Activated CD8-positive, alpha-beta memory T cell treated with anti-CD3 and anti-CD28 coated beads, Interleukin-2, amount 50 U/mL, for 48 hours (primary cell): Measurements from ENCODE around the gene ILDR2.
A peak's percentile ranks its signal among the peaks of the same experiment; 100 is the strongest.

ENCODE experiments used
- DNase-seq: peaks from one replicate; pipeline ENCODE4 v3.0.0-alpha.2; 2020

The ILDR2 gene

DNA sequence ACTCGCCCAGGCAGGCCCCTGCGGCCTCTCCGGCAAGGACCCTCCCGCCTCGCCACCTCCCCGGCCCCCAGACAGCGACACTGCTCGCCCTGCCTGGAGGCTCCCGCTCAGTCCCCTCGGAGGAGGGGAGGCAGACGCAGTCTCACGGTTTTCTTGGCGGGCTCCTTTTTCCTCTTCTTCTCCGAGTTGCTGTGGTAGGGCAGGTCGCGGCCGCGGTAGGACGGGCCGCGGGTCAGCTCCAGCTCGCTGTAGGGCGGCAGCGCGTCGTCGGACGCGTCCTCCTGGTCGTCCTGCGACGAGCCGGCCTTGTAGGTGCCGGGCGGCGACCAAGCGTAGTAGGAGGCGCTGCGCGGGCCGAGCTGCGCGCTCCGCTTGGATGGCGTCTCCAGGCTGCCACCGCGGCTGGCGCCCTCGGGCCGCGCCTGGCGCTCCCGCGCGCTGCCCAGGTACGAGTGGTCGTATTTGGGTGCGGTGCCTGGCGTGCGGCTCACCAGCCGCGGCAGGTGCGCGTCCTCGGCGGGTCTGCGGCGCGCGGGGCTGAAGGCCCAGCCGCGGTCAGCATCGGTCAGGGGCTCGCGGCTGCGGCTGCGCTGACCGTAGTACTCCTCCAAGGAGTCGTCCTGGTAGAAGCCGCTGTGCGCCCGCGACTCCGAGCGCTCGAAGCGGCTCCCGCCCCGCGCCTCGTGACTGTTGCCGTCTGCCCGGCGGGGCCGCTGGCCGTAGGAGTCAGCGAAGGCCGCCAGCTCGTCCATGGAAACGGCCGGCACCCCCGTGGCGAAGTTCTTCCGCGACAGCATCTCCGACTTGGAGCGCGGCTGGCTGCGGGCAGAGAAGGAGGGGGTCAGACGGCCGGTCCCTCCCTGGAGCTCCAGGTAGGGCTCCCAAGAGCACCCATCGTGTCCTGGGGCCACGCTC is 54.5 kb downstream of the ILDR2 start:
- peak; percentile 54 for DNase-seq

DNA sequence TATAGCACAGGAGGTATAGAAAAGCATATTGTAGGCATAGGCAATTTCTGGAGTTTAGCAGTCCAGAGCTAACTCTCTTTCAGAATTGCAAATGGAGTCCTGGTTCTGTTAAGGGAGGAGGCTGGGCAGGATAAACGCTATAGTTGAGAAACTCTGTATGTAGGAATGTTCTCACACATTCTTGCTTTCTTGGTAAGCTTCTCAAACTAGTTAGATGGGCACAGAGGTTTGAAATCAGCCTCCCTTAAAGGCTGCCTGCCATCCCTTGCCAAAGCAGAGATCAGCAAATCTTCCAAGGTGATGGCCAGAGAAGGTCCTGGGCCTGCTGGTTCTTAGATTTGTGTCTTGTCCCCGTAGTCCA is 56.4 kb downstream of the ILDR2 start:
- DNase-seq: no peak

DNA sequence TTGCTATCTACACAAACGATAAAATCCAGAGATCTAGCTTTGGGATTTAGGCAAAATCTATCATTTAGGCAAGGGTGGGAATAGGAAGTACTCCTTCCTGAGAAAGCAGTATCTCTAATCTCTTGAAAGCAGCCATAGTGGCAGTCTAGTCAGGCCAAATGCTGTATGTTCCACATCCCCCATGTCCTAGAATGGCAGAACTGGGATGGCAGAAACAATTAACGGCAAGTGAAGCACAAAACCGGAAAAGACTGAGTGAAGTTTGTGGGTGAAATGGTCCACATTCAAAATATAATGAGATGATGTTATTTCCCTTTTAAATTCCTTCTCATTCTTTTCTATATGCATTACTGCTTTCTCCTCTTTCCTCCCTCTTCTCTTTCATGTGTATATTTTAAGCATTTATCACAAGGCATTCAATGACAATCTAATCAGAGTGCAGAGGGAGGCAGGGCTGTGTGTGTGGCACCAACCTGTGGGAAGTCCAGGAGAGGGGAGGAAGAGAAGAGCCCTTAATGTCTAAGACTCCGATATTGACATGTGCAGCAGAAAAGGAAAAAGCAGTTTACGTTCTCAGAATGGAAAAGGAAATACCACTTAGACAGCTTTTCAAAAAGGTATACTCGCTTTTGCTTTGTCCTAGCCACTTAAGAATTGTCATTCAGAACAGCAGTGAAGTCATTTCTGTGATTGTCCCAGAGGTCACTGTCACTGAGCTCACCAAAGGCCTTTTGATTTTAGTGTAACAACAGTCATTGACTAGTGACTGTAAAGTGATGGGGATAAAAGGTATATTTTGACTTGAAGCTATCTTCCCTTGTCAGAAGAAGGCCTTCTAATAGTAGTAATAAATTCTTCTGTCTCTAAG is 57.0 kb downstream of the ILDR2 start:
- no peak for DNase-seq

DNA sequence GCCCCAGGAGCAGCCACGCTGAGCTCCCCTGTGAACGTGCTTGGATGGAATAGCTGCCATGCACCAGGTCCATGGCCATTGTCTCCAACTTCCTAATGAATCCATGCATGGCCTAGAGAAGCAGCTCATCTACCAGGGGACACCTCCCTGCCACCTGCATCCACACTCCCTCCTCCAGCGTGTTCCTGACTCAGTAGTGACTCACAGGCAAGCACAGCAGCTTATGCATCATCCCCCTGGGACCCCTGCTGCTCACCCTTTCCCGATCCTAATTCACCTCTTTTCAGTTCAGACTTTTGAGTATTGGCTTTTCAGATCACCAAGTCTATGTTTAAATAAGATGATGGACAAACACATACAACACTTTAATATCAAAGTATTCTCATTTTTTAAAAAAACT is 59.4 kb downstream of the ILDR2 start:
- no peak for DNase-seq

DNA sequence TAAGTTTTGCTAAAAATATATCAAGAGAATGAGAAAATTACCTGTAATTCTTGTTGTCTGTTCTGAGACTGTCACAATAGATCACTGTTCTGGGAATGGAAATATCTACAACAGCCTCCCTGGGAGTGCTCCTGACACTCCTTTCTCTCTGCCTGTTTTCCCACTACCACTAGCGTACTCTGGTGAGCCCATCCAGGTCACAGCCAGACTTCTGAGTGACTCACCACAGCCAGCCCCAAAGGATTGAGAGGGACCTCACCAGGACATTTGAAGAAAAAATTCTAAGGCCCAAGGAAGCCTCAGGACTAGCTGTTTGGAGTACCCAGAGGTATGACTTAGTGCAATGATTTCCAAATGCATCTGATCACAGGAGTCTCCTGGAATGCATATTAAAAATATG is 60.3 kb downstream of the ILDR2 start:
- DNase-seq: no peak

DNA sequence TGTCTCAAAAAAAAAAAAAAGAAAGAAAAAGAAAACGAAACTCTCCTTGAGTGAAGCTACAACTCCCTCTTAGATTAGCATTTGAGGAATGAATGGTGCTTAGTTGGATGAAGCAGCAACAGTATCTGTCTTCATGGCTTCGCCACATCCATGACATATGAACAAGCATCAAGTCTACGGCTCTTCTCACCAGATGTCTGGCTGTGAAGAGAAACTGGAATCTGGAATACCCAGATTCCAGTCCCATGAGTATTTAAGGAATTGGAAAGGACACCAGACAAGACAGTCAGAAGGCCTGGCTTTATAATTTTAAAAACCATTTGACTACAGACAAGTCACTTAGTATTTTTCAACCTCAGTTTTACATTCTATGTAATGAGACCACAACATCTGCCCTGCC is 61.2 kb downstream of the ILDR2 start:
- DNase-seq: no peak

DNA sequence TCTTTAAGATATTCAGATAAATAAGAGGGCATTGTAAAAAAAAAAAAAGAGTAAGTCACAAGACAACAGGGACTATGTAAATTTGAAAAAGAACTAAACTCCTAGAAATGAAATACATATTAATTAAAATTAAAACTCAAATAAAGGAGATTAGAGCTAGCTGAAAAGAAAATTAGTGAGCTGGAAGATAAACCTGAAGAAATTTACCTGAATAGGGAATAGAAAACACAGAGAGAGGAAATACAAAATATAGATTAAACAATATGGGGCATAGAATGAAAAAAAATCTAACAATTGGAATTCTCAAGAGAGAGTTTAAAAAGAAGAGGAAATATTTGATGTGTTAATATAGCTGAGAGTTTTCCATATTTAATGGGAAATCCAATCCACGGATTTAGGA is 63.7 kb downstream of the ILDR2 start:
- no peak for DNase-seq

DNA sequence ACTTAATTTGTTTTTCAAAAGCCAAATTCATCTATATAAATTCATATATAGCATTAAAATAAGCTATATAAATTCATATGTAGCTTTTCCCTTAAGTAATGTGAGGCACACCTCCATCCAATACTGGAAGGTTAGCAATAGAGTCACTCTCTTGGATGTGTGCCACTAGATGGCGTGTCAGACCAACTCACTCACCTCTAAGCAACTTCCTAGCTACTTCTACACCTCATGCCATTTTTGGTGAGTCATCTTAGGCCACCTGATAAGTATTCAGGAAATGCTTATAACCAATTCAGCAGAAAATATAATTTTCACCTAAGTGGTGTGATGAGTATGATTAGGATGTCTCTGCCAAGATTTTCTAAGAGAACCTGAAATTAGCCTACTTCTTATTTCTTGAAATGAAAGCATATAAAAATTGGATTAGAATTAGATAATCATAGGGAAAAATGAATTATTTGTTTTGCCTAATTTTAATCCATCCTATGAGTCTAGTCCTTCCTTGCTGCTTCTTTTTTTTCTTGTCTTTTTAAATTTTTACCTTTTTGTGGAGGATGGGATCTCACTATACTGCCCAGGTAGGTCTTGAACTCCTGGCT is 64.8 kb downstream of the ILDR2 start:
- peak; percentile 63 for DNase-seq

DNA sequence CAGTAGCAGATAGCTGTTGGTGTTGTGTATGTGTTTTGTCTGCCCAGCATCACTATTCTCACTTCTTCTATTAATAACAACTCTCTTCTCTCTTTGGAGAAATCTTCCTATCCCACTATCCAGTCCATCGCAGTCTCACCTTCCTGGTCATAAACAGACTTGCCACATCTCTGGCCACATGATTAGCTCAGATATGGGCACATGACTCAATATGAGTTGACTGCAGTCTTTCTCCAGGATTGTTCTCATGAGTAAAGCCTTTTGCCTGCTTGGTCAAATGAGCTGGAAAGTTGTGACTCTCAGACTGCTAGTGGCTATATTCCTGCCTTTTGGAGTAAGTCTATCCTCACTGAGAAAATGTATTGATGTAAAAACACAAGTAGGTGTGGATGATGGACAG is 66.4 kb downstream of the ILDR2 start:
- no peak for DNase-seq

DNA sequence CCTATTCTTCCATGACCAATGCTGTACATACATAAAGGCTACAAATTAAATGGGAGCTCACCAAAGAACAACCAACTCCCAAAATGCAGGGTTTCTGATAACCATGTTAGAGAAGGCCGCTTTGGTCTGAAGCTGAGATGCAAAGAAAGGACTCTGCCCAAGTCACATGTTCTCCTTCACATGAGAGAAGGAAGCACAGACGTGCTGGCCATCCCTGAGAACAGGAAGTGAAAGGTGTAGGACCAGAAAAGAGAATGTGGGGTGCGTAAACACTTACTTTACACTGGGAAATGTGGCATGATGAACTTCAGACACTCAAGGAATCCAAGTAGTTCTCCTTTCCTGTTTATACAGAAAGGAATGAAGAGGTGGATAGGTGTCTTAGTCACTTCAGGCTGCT is 67.6 kb downstream of the ILDR2 start:
- no peak for DNase-seq

DNA sequence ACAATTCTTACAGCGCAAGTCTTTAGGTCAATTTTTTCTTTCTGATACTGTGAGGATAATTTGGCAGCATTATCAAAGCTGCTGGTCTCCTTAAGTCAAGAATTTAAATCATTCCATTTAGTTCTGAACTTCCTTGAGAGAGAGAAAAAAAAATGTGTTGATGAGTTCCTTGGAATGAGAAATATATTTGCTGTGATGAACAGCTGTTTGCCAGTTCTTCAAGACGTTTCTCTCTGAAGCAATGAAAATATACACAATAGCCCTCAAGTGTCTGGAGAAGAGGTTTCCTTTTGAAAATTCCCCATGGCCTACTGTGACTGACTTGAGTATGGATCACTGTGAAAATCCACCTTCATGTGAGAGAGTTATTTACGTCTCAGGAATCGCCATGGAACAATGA is 68.3 kb downstream of the ILDR2 start:
- no peak for DNase-seq

DNA sequence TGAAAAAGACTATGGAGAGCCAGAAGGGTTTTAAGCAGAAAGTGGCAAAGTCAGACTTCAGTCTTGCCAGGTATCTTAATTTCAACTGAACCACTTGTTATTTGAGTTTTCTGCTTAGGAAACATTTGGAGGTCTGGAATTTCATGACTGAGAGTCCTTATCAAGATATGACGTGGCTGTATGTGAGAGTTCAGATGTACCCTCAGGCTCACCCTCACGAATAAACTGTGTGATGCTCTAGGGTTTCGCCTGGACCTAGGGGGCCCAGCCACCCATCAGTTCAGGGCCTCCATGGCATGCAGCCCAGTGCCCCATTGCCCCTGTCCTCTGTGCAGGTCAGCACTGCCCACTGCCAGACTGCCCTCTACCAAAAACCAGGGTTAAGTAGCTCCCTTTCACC is 68.7 kb downstream of the ILDR2 start:
- DNase-seq: no peak

DNA sequence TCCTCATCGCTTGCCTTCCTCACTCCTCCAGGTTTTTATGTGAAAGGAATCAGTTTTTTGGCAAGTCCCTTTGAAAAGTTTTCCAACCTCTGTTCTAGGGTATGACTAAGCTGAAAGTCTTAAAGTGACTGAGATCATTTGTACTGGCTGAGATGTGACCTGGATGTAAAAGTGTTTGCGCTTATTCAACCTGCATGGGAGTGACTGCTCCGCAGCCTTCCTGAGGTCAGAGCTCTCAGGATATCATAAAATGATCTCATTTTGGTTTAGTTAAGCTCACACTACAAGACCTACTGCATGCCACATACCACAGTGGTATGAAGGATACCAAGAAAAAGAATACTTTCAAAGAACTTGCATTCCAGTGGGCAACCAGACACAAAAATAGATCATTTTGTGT is 69.4 kb downstream of the ILDR2 start:
- no peak for DNase-seq

DNA sequence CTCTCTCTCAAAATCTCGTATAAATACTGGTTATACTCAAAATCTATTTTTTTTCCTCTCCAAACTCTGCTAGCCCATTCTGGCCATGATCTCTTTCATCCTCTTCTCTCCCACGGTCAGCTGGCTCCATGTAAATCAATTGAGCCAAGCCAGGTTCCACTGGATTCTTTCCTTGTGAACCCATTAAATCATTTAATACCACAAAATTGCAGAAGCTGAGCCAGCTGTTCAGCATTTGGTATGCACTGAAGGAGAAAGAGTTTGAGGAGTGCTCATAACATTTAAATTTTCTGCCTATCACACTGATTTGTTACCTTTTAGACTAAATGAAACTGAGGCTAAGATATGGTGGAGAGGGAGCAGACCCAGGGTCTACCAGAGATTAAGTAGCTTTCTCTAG is 70.2 kb downstream of the ILDR2 start:
- no peak for DNase-seq

DNA sequence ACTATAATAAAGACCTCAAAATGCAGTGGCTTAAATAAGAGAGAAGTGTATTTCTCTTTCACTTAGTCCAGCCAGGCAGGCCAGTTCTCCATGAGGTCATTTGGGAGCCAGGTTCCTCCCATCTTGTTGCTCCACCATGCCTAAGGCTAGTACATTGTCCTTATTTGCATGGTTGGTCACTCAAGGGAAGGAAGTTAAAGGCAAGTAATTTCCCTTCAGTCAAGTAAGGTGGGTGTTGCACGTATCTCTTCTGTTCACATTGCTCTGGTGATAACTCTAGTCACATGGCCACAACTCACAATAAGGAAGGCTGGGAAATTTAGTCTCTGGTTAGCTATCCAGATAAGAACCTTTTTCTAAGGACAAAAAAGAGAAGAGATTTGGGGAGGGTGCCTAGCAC is 72.1 kb downstream of the ILDR2 start:
- DNase-seq: no peak

DNA sequence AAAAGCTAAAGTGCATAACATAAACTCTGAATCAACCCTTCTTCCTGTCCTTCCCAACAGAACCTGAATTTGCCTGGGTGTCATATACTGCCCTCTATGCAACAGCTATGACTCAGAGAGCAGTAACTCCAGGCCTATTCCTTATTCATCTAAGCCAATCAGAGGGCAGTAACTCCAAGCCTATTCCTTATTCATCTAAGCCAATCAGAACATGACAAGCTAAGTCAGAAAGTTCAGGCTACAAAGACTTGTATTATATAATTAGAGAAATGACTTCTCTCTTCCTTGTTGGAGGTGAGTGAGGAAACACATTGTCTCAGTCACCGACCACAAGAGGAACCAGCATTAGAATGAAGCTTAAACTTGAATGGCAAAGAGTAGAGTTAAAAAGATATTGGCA is 73.1 kb downstream of the ILDR2 start:
- DNase-seq: no peak

DNA sequence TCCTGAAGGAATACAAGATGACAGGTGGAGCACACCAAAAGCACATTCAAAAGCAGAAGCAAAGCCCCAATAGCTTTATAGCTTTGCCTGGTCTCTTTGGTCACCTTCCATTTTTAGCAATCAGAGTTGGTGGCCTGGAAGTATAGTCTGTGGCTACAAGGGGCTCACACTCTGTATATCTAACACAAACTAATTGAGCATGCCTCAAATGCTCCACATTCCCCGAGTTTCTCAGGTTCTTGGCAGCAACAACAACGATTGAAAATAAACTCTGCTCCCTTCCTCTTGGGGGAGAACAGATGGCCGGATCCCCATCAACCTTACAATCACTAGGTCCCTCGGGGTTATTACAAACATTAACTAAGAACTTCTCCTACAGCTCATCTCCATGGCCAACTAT is 74.4 kb downstream of the ILDR2 start:
- DNase-seq: no peak

DNA sequence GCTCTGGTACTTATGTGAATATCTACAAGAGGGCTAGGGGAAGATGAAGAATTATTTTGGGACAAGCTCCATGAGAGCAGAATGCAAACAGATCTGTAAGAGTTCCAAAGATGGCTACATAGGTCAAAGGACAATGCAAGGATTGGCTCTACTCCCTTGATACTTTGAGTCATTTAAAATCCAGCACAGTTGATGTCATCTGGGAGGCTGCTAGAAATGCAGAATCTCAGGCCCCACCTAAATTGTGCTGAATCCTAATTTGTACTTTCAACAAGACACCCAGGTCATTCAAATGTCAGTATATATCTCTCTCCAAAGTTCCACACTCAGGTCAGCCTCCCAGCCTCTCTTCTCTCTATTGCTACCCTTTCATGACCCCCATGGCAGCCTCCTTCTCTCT is 75.6 kb downstream of the ILDR2 start:
- no peak for DNase-seq

DNA sequence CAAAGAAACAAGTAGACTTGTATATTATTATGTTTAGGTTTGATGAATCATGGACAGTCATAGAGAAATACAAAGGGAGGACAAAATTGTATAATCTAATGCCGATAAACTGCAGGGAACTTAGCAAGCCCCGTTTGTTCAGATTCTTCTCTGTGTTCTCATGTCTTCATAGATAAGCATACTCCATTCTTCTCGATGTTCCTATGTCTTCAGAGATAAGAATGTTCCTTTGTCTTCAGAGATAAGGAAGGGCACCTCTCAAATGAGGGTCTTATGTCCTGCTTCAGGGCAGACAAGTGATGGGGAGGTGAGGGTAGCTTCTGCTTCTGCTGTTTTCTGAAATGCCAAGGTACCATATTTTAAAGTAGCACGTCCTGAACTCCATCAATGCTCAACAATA is 79.6 kb downstream of the ILDR2 start:
- DNase-seq: no peak

DNA sequence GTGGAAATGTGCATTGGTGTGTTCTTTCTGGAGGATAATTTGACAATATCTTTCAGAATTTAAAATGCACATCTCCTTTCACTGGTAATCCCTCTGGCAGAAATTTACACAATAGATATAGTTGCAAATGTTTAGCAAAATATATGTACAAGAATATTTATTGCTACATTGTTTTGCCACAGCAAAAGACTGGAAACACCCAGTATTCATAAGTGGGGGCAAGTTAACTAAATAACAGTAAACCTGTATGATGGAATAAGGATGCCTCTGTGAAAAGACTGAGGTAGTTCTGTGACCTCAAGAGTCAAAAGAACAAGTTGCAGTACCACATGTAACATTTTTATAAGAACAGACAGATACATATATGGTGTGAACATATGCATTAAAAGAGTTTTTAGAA is 85.6 kb downstream of the ILDR2 start:
- no peak for DNase-seq

DNA sequence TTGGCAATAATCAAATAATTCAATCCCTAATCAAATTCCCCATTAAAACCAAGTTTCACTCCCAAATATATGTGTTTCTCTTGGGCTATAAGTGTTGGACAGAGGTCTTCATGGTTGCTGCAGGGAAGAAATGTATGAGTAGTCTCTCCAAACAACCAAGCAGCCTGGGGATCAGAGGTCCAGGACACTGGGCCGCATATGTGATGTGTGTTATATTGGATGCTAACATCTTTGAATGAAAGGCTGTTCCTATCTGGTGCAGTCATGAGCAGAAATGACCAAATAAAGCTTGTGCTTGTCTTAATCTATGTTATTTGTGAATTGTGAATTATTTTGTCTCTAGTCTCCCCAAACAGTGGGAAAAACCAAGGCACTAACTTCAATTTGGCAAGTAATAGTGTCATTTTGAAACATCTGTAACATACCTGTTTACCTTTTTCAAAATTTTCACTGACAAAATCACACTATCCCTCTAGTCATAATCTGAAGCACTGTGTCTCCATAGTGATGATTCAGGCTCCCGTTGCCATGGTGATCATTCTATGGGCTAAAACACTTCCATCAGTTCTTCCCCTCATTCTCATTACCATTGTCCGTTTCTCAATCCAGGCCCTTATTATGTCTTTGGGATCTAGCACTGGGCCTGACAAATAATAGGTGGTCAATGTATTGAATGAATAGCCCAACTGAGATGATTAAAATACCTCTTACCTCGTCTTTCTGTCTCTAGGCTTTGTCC is 86.8 kb downstream of the ILDR2 start:
- DNase-seq: no peak

DNA sequence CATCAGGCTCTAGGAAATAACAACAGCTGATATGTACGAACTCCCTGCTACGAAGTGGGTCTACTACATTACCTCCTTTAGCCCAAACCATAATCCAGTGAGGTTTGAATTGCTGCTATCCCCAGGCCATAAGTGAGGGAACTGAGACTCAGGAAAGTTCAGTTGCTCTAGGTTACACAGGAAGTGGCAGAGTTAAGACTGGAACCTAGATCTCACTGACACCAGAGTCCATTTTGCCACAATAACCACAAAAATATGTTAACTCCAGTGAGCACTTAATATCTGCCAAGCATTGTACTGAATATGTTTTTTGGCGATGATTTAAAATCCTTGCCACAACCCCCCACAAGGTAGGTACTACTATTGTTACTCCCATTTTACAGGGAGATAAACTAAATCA is 90.4 kb downstream of the ILDR2 start:
- DNase-seq: no peak

DNA sequence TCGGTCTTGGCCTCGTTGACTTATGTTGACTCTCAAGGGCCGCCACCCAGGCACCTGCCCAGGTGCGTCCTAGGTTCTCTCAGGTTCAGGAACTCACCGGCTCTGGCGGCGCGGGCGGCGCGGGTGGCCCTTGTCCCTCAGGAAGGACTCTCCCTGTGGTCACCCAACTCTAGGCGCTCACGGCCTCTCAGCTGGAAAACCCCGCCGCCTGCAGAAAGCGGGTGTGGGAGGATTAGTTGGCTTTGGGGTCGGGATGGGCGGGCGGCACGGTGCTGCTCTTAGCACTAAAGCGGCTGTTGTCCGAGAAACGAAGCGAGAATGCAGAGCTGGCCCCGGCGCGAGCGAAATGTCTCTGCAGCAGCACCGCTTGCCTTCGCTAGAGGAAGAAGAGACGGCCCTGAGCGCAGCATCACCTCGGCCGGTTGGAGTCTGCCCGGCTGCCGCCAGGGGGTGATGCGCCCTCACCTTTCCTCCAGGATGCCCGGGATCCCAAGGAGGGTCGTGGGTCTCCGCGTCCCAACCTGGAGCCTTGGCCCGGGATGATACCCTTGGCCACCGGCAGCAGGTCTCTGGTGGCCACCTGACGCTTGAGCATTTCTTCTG is 91.2 kb downstream of the ILDR2 start:
- DNase-seq: peak; percentile 67
